Uterus (tissue), 2 donors: ENCODE measurements around the gene CD200R1L.

Experiments used
- CTCF ChIP-seq, 4 experiments: fragments of 200-600 bp in 2 of 4; fragments of 450-650 bp in 2 of 4; sonication (generic) in 2 of 4; IDR thresholded peaks; one replicate each; pipeline ENCODE4 v1.5.1; 2016 to 2019; ENCODE audit warnings: antibody characterized with exemption in 4 of 4, mild to moderate bottlenecking in 2 of 4, moderate library complexity in 1 of 4
- POLR2A ChIP-seq, 2 donors: fragments of 450-650 bp; IDR thresholded peaks; one replicate each; pipeline ENCODE4 v1.6.1; 2016; ENCODE audit warnings: antibody characterized with exemption in 2 of 2, mild to moderate bottlenecking in 1 of 2, moderate library complexity in 1 of 2

GRCh38 chr3:112775011-112775742 lies 71.5 kb downstream of the CD200R1L start:
- TF ChIP-seq POLR2A (IDR thresholded peaks at IDR 0.05) (no peak), CTCF (IDR thresholded peaks at IDR 0.05) (no peak)
